Activated CD4-positive, alpha-beta T cell treated with anti-CD3 and anti-CD28 coated beads, Interleukin-2, amount 50 U/mL, for 4 hours (primary cell): ENCODE data around the gene ZNF474.
"Not testable (repeated sequence)": the region's sequence is repeated elsewhere in the genome, so short reads cannot be mapped to it uniquely, and the experiment has no call there.

Experiments used
- DNase-seq, 2 experiments: peaks; one replicate each; pipeline ENCODE4 v3.0.0-alpha.2; 2020

Gene ZNF474

GRCh38 chr5:122129306-122129705 is at the start of gene ZNF474:
ZNF474 (plus strand) TSS chr5:122129546; CDS start chr5:122151991, 22,445 bp downstream.
- no peak for DNase-seq

- DNase-seq = no peak
Measured at GRCh38 chr5:122081541-122081940, 47.8 kb upstream of the ZNF474 start.

GRCh38 chr5:122083535-122083934 is 45.8 kb upstream of the ZNF474 start:
- no peak for DNase-seq

GRCh38 chr5:122085041-122085440 is 44.3 kb upstream of the ZNF474 start:
- no peak for DNase-seq

- DNase-seq = no peak
Measured at GRCh38 chr5:122089096-122090013, 40.0 kb upstream of the ZNF474 start.

- no peak for DNase-seq
Measured at GRCh38 chr5:122091936-122092600, 37.3 kb upstream of the ZNF474 start.

GRCh38 chr5:122093415-122094180 is 35.7 kb upstream of the ZNF474 start:
- DNase-seq = no peak

GRCh38 chr5:122094251-122094650 is 35.1 kb upstream of the ZNF474 start:
- DNase-seq = not testable (repeated sequence)

- no peak for DNase-seq
Measured at GRCh38 chr5:122095158-122095557, 34.2 kb upstream of the ZNF474 start.

- DNase-seq = no peak
Measured at GRCh38 chr5:122097391-122097790, 32.0 kb upstream of the ZNF474 start.

- no peak for DNase-seq
Measured at GRCh38 chr5:122099060-122099790, 30.1 kb upstream of the ZNF474 start.

GRCh38 chr5:122101636-122102285 is 27.6 kb upstream of the ZNF474 start:
- DNase-seq = no peak

- no peak for DNase-seq
Measured at GRCh38 chr5:122102825-122103224, 26.5 kb upstream of the ZNF474 start.

- DNase-seq = no peak
Measured at GRCh38 chr5:122105909-122106308, 23.4 kb upstream of the ZNF474 start.

- DNase-seq = no peak
Measured at GRCh38 chr5:122107016-122107415, 22.3 kb upstream of the ZNF474 start.

GRCh38 chr5:122110987-122111386 is 18.4 kb upstream of the ZNF474 start:
- no peak for DNase-seq

- no peak for DNase-seq
Measured at GRCh38 chr5:122111460-122111859, 17.9 kb upstream of the ZNF474 start.

- DNase-seq = no peak
Measured at GRCh38 chr5:122112063-122112462, 17.3 kb upstream of the ZNF474 start.

- DNase-seq = no peak
Measured at GRCh38 chr5:122112733-122113558, 16.4 kb upstream of the ZNF474 start.

- no peak for DNase-seq
Measured at GRCh38 chr5:122114501-122114900, 14.8 kb upstream of the ZNF474 start.

- no peak for DNase-seq
Measured at GRCh38 chr5:122118356-122118948, 10.9 kb upstream of the ZNF474 start.
